ENCODE data around the gene ANKRD33B.

Gene ANKRD33B

GRCh38 chr5:10680876-10681481 lies 117.1 kb downstream of the ANKRD33B start:
- Histone ChIP-seq H3K9me3 (ENCODE audit: control insufficient read depth, low read length) (peaks cover 11% of the 10 kb centered on the region), H2BK5ac (ENCODE audit: low read depth, low read length, poor library complexity, severe bottlenecking) (no peak overlapping the region), H3K4me1 (ENCODE audit: control insufficient read depth, insufficient read depth, low read depth, low read length) (peaks cover 14% of the 10 kb centered on the region), H3K9ac (ENCODE audit: low read length) (no peak overlapping the region), H2AK5ac (ENCODE audit: low read length, severe bottlenecking) (no peak overlapping the region), H3K18ac (ENCODE audit: low read depth in 1 of 2, low read length in 2 of 2) (no peak overlapping the region), H3K4me2 (ENCODE audit: low read length, poor library complexity, severe bottlenecking) (no peak overlapping the region), H3K27me3 (ENCODE audit: control insufficient read depth in 1 of 2, insufficient read depth in 1 of 2, low read length in 2 of 2) (peaks cover 0 to under 1% of the 10 kb centered on the region in 2 experiments), H3K36me3 (ENCODE audit: control insufficient read depth in 1 of 2, insufficient read depth in 2 of 2, low read depth in 1 of 2, low read length in 2 of 2) (peaks cover 72 to 75% of the 10 kb centered on the region in 2 experiments), H2BK15ac (ENCODE audit: low read depth, poor library complexity, severe bottlenecking) (no peak overlapping the region), H3K27ac (ENCODE audit: low read length, poor library complexity, severe bottlenecking) (no peak overlapping the region), H4K8ac (ENCODE audit: low read length) (no peak overlapping the region), H2AFZ (ENCODE audit: low read depth, low read length) (no peak overlapping the region), H3K4me3 (ENCODE audit: insufficient read depth in 1 of 2, low read depth in 1 of 2, low read length in 2 of 2) (no peak overlapping the region), H2BK120ac (ENCODE audit: low read depth, low read length) (no peak overlapping the region), H3K79me1 (replicated peaks; ENCODE audit: low read length, poor library complexity, severe bottlenecking) (peaks cover 41% of the 10 kb centered on the region), H4K91ac (ENCODE audit: low read length) (no peak overlapping the region), H3K23ac (ENCODE audit: low read length in 2 of 2) (no peak overlapping the region), H2BK12ac (ENCODE audit: low read length in 2 of 2) (no peak overlapping the region), H3K14ac (ENCODE audit: low read length in 2 of 2) (no peak overlapping the region), H3K4ac (ENCODE audit: low read depth in 1 of 2, low read length in 2 of 2) (no peak overlapping the region)
- whole genome bisulfite sequencing, result 99% methylated on average over 17 of the region's 17 CpGs
- DNase-seq, result no peak

- Histone ChIP-seq H3K27ac (ENCODE audit: low read length, poor library complexity, severe bottlenecking) (no peak overlapping the region), H3K18ac (ENCODE audit: low read depth in 1 of 2, low read length in 2 of 2) (no peak overlapping the region), H2AFZ (ENCODE audit: low read depth, low read length) (no peak overlapping the region), H3K4me3 (ENCODE audit: insufficient read depth in 1 of 2, low read depth in 1 of 2, low read length in 2 of 2) (no peak overlapping the region), H2BK15ac (ENCODE audit: low read depth, poor library complexity, severe bottlenecking) (no peak overlapping the region), H2BK5ac (ENCODE audit: low read depth, low read length, poor library complexity, severe bottlenecking) (no peak overlapping the region), H3K4me1 (ENCODE audit: control insufficient read depth, insufficient read depth, low read depth, low read length) (peaks cover 14% of the 10 kb centered on the region), H3K4ac (ENCODE audit: low read depth in 1 of 2, low read length in 2 of 2) (no peak overlapping the region), H4K91ac (ENCODE audit: low read length) (peak overlapping the region; percentile 28), H3K23ac (ENCODE audit: low read length in 2 of 2) (peak overlapping the region in 1 of 2 experiments; percentile 11), H3K9ac (ENCODE audit: low read length) (no peak overlapping the region), H2BK120ac (ENCODE audit: low read depth, low read length) (no peak overlapping the region), H3K79me1 (replicated peaks; ENCODE audit: low read length, poor library complexity, severe bottlenecking) (peaks cover 45% of the 10 kb centered on the region), H4K8ac (ENCODE audit: low read length) (no peak overlapping the region), H2AK5ac (ENCODE audit: low read length, severe bottlenecking) (no peak overlapping the region), H3K4me2 (ENCODE audit: low read length, poor library complexity, severe bottlenecking) (no peak overlapping the region), H3K36me3 (ENCODE audit: control insufficient read depth in 1 of 2, insufficient read depth in 2 of 2, low read depth in 1 of 2, low read length in 2 of 2) (peaks cover 70 to 76% of the 10 kb centered on the region in 2 experiments), H2BK12ac (ENCODE audit: low read length in 2 of 2) (no peak overlapping the region), H3K14ac (ENCODE audit: low read length in 2 of 2) (no peak overlapping the region), H3K9me3 (ENCODE audit: control insufficient read depth, low read length) (peaks cover 13% of the 10 kb centered on the region), H3K27me3 (ENCODE audit: control insufficient read depth in 1 of 2, insufficient read depth in 1 of 2, low read length in 2 of 2) (no peaks in the 10 kb centered on the region)
- no peak for DNase-seq
- 97% methylated on average over 22 of the region's 22 CpGs for WGBS
Measured at GRCh38 chr5:10681731-10682679, 118.1 kb downstream of the ANKRD33B start.

- Histone ChIP-seq H3K18ac (ENCODE audit: low read depth in 1 of 2, low read length in 2 of 2) (no peak overlapping the region), H3K4ac (ENCODE audit: low read depth in 1 of 2, low read length in 2 of 2) (no peak overlapping the region), H3K4me2 (ENCODE audit: low read length, poor library complexity, severe bottlenecking) (no peak overlapping the region), H2BK5ac (ENCODE audit: low read depth, low read length, poor library complexity, severe bottlenecking) (no peak overlapping the region), H3K9me3 (ENCODE audit: control insufficient read depth, low read length) (peaks cover 6% of the 10 kb centered on the region), H2BK120ac (ENCODE audit: low read depth, low read length) (no peak overlapping the region), H2BK15ac (ENCODE audit: low read depth, poor library complexity, severe bottlenecking) (no peak overlapping the region), H3K14ac (ENCODE audit: low read length in 2 of 2) (no peak overlapping the region), H3K79me1 (replicated peaks; ENCODE audit: low read length, poor library complexity, severe bottlenecking) (peaks cover 45% of the 10 kb centered on the region), H3K23ac (ENCODE audit: low read length in 2 of 2) (no peak overlapping the region), H3K27ac (ENCODE audit: low read length, poor library complexity, severe bottlenecking) (no peak overlapping the region), H4K8ac (ENCODE audit: low read length) (no peak overlapping the region), H3K27me3 (ENCODE audit: control insufficient read depth in 1 of 2, insufficient read depth in 1 of 2, low read length in 2 of 2) (no peaks in the 10 kb centered on the region), H3K36me3 (ENCODE audit: control insufficient read depth in 1 of 2, insufficient read depth in 2 of 2, low read depth in 1 of 2, low read length in 2 of 2) (peaks cover 63 to 66% of the 10 kb centered on the region in 2 experiments), H3K4me1 (ENCODE audit: control insufficient read depth, insufficient read depth, low read depth, low read length) (peaks cover 12% of the 10 kb centered on the region), H2BK12ac (ENCODE audit: low read length in 2 of 2) (no peak overlapping the region), H3K9ac (ENCODE audit: low read length) (no peak overlapping the region), H4K91ac (ENCODE audit: low read length) (no peak overlapping the region), H3K4me3 (ENCODE audit: insufficient read depth in 1 of 2, low read depth in 1 of 2, low read length in 2 of 2) (no peak overlapping the region), H2AFZ (ENCODE audit: low read depth, low read length) (no peak overlapping the region), H2AK5ac (ENCODE audit: low read length, severe bottlenecking) (no peak overlapping the region)
- WGBS, result 97% methylated on average over 16 of the region's 16 CpGs
- no peak for DNase-seq
Measured at GRCh38 chr5:10682801-10683525, 119.1 kb downstream of the ANKRD33B start.
